Colonic mucosa (tissue), 4 donors: ENCODE results near the gene CDK6. TPM values are rescaled to one million over a fixed set of nuclear protein-coding genes. Genes with fewer than 3 reads are reported as not detected.

Source experiments
- DNase-seq: peaks from one replicate; pipeline ENCODE4 v3.0.0-alpha.2; 2020
- H3K27ac ChIP-seq: fragments of 200-600 bp; one replicate; pipeline ENCODE4 v1.8.0; 2021
- H3K27me3 ChIP-seq: fragments of 200-600 bp; one replicate; pipeline ENCODE4 v1.8.0; 2021
- H3K36me3 ChIP-seq: fragments of 200-600 bp; one replicate; pipeline ENCODE4 v1.8.0; 2021
- H3K4me1 ChIP-seq: fragments of 200-600 bp; one replicate; pipeline ENCODE4 v1.8.0; 2021; ENCODE audit warnings: mild to moderate bottlenecking
- H3K4me3 ChIP-seq: fragments of 200-600 bp; one replicate; pipeline ENCODE4 v1.8.0; 2021
- H3K9ac ChIP-seq, 2 donors: one replicate each; pipeline ENCODE4 v1.7.0; 2013; ENCODE audit warnings: control low read depth in 2 of 2, low read depth in 2 of 2, low read length in 2 of 2
- H3K9me3 ChIP-seq: fragments of 200-600 bp; one replicate; pipeline ENCODE4 v1.8.0; 2021
- intact Hi-C: fragments of 100-400 bp; cut with DNase I; formaldehyde crosslinking; loops from one replicate; pipeline ENCODE4 v1.14.1; 2022
- total RNA-seq, 2 donors: library from RNA; stranded (reverse); fragmentation: NEBNext Ultra II Directional in 1 of 2; extraction: Animal tissue kit (Norgen Biotek cat#: 25700) in 1 of 2; gene quantifications; one replicate each; pipeline ENCODE4 v1.2.1, GENCODE V29; 2021
- TF ChIP-seq, protein P1 (sequence below): fragments of 200-600 bp; IDR thresholded peaks from one replicate; pipeline ENCODE4 v1.8.0; 2022; ENCODE audit warnings: antibody characterized with exemption, mild to moderate bottlenecking
- donor health status: healthy.
- donor health status: DM: no; HTN: no; CAD: no.
- donor health status: DM: no; HTN: no; CAD: no.

Gene CDK6
- total RNA-seq, 2 donors from 2014 or later: 37.1 to 55.4 TPM

DNA sequence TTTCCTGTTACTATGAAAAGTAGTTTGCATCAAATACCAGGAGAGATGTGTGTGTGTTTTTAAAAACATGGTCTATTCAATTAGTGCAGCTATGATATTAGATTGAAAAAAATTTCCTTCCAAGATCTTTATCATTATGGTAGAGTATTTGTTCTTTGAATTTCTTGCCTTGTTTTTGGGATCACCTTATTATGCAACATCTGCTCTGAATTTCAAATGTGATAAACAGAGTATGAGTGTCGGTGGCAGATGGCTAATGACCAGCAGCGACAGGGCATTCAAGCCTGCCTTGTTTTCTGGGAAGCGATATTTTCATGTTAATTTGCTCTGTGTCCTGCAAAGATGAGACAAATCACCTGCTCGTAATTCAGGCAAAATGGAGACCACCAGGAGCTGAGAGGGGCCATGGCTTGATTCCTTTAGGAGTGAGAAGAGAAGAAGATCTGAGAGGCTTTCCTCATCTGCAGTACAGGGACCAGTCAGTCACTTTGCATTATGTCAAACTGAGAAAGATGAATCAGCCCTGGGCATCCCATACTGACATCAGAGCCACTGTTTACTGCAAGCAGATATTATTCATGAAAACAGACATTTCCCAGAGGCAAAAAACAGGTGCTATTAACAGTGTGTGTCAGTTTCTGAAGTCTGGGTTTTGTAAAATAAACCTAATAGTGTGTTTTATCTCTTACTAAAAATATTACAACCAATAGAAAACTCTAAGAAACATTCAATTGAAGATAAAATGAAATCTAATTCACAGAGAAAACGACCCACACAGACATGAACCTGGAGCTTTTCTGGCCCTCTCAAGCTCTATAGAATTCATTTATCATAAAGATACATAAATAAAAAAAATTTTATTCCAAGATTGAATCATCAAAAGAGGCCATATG is 67.6 kb downstream of the CDK6 start:
- TF ChIP-seq, protein P1, sequence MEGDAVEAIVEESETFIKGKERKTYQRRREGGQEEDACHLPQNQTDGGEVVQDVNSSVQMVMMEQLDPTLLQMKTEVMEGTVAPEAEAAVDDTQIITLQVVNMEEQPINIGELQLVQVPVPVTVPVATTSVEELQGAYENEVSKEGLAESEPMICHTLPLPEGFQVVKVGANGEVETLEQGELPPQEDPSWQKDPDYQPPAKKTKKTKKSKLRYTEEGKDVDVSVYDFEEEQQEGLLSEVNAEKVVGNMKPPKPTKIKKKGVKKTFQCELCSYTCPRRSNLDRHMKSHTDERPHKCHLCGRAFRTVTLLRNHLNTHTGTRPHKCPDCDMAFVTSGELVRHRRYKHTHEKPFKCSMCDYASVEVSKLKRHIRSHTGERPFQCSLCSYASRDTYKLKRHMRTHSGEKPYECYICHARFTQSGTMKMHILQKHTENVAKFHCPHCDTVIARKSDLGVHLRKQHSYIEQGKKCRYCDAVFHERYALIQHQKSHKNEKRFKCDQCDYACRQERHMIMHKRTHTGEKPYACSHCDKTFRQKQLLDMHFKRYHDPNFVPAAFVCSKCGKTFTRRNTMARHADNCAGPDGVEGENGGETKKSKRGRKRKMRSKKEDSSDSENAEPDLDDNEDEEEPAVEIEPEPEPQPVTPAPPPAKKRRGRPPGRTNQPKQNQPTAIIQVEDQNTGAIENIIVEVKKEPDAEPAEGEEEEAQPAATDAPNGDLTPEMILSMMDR: no peak
- Histone ChIP-seq H3K9ac (no peak overlapping the region), H3K27ac (no peak overlapping the region), H3K4me1 (peaks cover 8% of the 10 kb centered on the region), H3K4me3 (no peak overlapping the region), H3K9me3 (no peaks in the 10 kb centered on the region), H3K27me3 (no peaks in the 10 kb centered on the region), H3K36me3 (no peaks in the 10 kb centered on the region)
- intact Hi-C loops: no loop called here
- DNase-seq: no peak

DNA sequence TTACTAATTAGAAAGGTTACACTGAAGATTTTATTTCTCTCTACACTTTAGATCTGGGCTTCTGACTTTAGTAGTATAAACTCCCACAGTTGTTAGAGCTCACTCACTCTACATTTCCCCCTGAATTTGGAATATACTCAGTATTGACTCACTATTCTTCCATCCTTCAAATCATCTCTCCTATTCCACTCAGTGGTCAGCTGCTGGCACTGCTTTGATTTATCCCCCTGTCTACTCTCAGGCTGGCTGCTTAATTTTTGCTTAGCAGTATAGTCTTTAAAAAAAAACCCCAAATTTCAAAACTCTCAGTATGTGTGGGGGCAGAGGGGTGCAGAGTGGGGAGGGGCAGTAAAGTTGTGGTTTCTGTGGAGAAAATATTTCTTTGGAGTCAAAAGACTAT is 68.9 kb downstream of the CDK6 start:
- no peaks in the 10 kb centered on the region for H3K36me3 ChIP-seq
- TF ChIP-seq, protein P1: no peak
- H3K27me3 ChIP-seq: no peaks in the 10 kb centered on the region
- H3K4me3 ChIP-seq: no peak overlapping the region
- H3K9me3 ChIP-seq: no peaks in the 10 kb centered on the region
- intact Hi-C loops: no loop called here
- H3K4me1 ChIP-seq: peaks cover 8% of the 10 kb centered on the region
- no peak overlapping the region for H3K9ac ChIP-seq
- no peak for DNase-seq
- H3K27ac ChIP-seq: no peak overlapping the region

DNA sequence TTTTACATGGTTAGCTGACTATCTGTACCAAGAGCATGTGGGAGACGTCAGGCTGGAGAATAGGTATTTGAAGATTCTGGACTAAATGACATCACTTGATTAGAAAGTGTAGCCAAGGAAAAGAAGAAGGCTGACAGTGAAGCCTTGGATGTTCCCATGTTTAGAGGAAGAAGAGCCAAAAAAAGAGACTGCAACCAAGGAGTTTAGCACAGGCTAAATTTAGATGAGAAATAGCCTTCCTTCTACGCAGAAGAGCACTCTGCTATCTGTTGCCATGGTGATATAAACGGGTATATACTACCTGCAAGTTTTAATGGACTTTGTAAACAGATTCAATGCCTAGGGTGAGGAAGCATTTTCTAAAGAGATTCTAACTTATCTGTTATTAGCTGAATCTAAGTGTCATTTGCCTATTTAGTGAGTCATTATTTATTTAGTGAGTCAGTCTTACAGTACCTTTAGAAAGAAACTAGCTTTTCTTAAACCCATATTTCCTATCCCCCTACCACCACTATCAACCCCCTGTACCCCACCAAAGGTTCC is 69.8 kb downstream of the CDK6 start:
- Histone ChIP-seq H3K4me1 (peaks cover 8% of the 10 kb centered on the region), H3K9me3 (no peaks in the 10 kb centered on the region), H3K4me3 (no peak overlapping the region), H3K36me3 (no peaks in the 10 kb centered on the region), H3K27ac (no peak overlapping the region), H3K27me3 (no peaks in the 10 kb centered on the region), H3K9ac (no peak overlapping the region)
- intact Hi-C loops: no loop called here
- TF ChIP-seq, protein P1: no peak
- DNase-seq: no peak

DNA sequence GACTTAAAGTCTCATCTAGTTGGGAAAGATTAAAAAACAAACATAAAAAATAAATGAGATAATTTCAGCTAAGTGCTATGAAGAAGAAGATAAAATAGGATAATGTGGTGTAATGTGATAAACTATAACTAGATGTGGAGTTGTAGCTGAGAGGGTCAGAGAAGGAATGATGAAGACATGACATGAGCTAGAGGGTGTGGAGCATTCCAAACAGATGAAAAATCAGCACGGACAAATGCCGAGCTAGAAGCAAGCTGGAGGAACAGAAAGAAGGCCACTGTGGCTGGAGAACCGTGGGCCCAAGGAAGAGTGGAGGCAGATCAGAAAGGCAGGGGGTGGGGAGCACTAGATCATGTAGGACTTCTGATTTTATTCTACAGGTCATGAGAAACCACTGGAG is 70.6 kb downstream of the CDK6 start:
- TF ChIP-seq, protein P1: no peak
- H3K27ac ChIP-seq: no peak overlapping the region
- no peaks in the 10 kb centered on the region for H3K36me3 ChIP-seq
- H3K4me3 ChIP-seq: no peak overlapping the region
- no peak overlapping the region for H3K9ac ChIP-seq
- intact Hi-C loops: no loop called here
- H3K27me3 ChIP-seq: no peaks in the 10 kb centered on the region
- H3K9me3 ChIP-seq: no peaks in the 10 kb centered on the region
- H3K4me1 ChIP-seq: peaks cover 8% of the 10 kb centered on the region
- no peak for DNase-seq

DNA sequence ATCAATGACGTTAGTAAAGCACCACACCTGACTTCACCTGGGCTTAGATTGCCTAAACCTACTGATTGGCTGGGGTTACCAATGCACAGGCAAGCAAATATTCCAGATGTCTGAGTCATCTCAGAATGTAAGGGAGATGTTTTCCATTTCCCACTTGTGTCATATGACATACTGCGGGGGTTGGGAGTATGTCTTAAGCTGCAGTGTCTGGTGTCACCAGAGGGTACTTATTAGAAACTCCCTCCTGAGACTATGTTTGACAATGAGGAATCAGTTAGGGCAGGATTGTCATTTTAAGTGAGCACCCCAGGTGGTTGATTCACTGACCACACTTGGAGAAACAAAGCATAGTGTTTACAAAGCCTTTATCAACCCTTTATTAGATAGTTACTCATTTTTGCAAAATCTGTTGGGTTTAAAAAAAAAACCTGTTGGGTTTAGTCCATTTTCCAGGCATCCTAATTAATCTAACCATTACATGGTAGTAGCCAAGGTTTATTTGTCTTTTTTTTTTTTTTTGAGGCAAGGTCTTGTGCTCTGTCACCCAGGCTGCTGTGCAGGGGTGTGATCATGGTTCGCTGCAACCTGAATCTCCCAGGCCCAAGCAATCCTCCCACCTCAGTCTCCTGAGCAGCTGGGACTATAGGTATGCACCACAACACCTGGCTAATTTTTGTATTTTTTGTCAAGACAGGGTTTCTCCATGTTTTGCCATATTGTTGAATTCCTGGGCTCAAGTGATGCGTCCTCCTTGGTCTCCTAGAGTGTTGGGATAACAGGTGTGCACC is 72.5 kb downstream of the CDK6 start:
- Histone ChIP-seq H3K4me1 (peaks cover 8% of the 10 kb centered on the region), H3K9ac (no peak overlapping the region), H3K9me3 (no peaks in the 10 kb centered on the region), H3K36me3 (no peaks in the 10 kb centered on the region), H3K27ac (no peak overlapping the region), H3K4me3 (no peak overlapping the region), H3K27me3 (no peaks in the 10 kb centered on the region)
- intact Hi-C loops: no loop called here
- peak; percentile 32 for DNase-seq
- TF ChIP-seq, protein P1: no peak
